GM23338 (cell line): Measurements from ENCODE around the gene ZNF518A. TPM values are rescaled to one million over a fixed set of nuclear protein-coding genes. Genes with fewer than 3 reads are reported as not detected.
"Not testable (repeated sequence)": the region's sequence is repeated elsewhere in the genome, so short reads cannot be mapped to it uniquely, and the experiment has no call there.

Experiments
- ATAC-seq: fragments of 200-7000 bp; cut with Tn5 transposase; 3 replicates; pipeline ENCODE4 v1.9.1; 2020
- DNase-seq: peaks from one replicate; pipeline ENCODE4 v3.0.0-alpha.2; 2015; ENCODE audit warnings: low spot score
- H2AFZ ChIP-seq: fragments of 200-600 bp; sonication (generic); 2 replicates; pipeline ENCODE4 v1.8.0; 2016; ENCODE audit warnings: antibody characterized with exemption, mild to moderate bottlenecking, moderate library complexity
- H3F3A ChIP-seq: fragments of 200-600 bp; sonication (generic); replicated peaks from 2 replicates; pipeline ENCODE4 v1.8.0; 2017; ENCODE audit warnings: antibody characterized with exemption, mixed run types, low read depth
- H3K27ac ChIP-seq: fragments of 200-600 bp; sonication (generic); 2 replicates; pipeline ENCODE4 v1.6.1; 2016; ENCODE audit warnings: low read depth
- H3K27me3 ChIP-seq: fragments of 200-600 bp; sonication (generic); 2 replicates; pipeline ENCODE4 v1.8.0; 2016; ENCODE audit warnings: mild to moderate bottlenecking, mixed run types, moderate library complexity; ENCODE audit not compliant: insufficient read depth
- H3K36me3 ChIP-seq: fragments of 200-600 bp; sonication (generic); 2 replicates; pipeline ENCODE4 v1.8.0; 2016; ENCODE audit warnings: mild to moderate bottlenecking; ENCODE audit not compliant: insufficient read depth
- H3K4me1 ChIP-seq: fragments of 200-600 bp; sonication (generic); 2 replicates; pipeline ENCODE4 v1.8.0; 2016; ENCODE audit warnings: mild to moderate bottlenecking, moderate library complexity; ENCODE audit not compliant: insufficient read depth
- H3K4me2 ChIP-seq: fragments of 200-600 bp; sonication (generic); 2 replicates; pipeline ENCODE4 v1.7.1; 2017; ENCODE audit warnings: mixed run types
- H3K4me3 ChIP-seq: fragments of 200-600 bp; sonication (generic); 2 replicates; pipeline ENCODE4 v1.6.1; 2016; ENCODE audit warnings: mixed run types
- H3K79me2 ChIP-seq: fragments of 200-600 bp; sonication (generic); replicated peaks from 2 replicates; pipeline ENCODE4 v1.8.0; 2017; ENCODE audit warnings: mild to moderate bottlenecking; ENCODE audit not compliant: insufficient read depth
- H3K9me2 ChIP-seq: fragments of 200-600 bp; sonication (generic); 2 replicates; pipeline ENCODE4 v1.8.0; 2017; ENCODE audit not compliant: insufficient read depth
- H4K20me1 ChIP-seq: fragments of 200-600 bp; sonication (generic); replicated peaks from 2 replicates; pipeline ENCODE4 v1.8.0; 2017; ENCODE audit warnings: mild to moderate bottlenecking; ENCODE audit not compliant: insufficient read depth
- H3K27ac Mint-ChIP-seq: 2 replicates; pipeline ENCODE4 v1.8.0; 2020; ENCODE audit warnings: inconsistent platforms, mild to moderate bottlenecking, moderate library complexity, mixed read lengths
- H3K27me3 Mint-ChIP-seq: 3 replicates; pipeline ENCODE4 v1.8.0; 2022; ENCODE audit warnings: low read depth, mild to moderate bottlenecking, moderate library complexity, mixed read lengths, inconsistent platforms; ENCODE audit not compliant: insufficient read depth, poor library complexity
- H3K36me3 Mint-ChIP-seq: 3 replicates; pipeline ENCODE4 v1.8.0; 2021; ENCODE audit warnings: low read depth, mild to moderate bottlenecking, inconsistent platforms, moderate library complexity, mixed read lengths
- H3K4me1 Mint-ChIP-seq: 3 replicates; pipeline ENCODE4 v1.8.0; 2020; ENCODE audit warnings: mild to moderate bottlenecking, inconsistent platforms, mixed read lengths
- H3K4me3 Mint-ChIP-seq: 3 replicates; pipeline ENCODE4 v1.8.0; 2021; ENCODE audit warnings: moderate library complexity, mild to moderate bottlenecking, inconsistent platforms, mixed read lengths
- H3K9me3 Mint-ChIP-seq: 3 replicates; pipeline ENCODE4 v1.8.0; 2020; ENCODE audit warnings: moderate library complexity, mild to moderate bottlenecking, inconsistent platforms, mixed read lengths
- EZH2 ChIP-seq: fragments of 200-600 bp; sonication (generic); IDR thresholded peaks from one replicate; pipeline ENCODE4 v1.8.0; 2017; ENCODE audit warnings: antibody characterized with exemption, mild to moderate bottlenecking, low read depth; ENCODE audit not compliant: unreplicated experiment
- JUNB ChIP-seq: IDR thresholded peaks from one replicate; pipeline ENCODE4 v1.6.1; 2016; ENCODE audit warnings: antibody characterized with exemption; ENCODE audit not compliant: unreplicated experiment
- NANOG ChIP-seq: IDR thresholded peaks from 2 replicates; pipeline ENCODE4 v1.6.1; 2016; ENCODE audit warnings: antibody characterized with exemption, borderline replicate concordance
- ZNF114 ChIP-seq: fragments of 250-450 bp; sonication (Bioruptor Pico); IDR thresholded peaks from 2 replicates; pipeline ENCODE4 v1.5.0; 2020; ENCODE audit warnings: mild to moderate bottlenecking, moderate library complexity
- ZNF331 ChIP-seq: fragments of 250-450 bp; sonication (Bioruptor Pico); IDR thresholded peaks from 2 replicates; pipeline ENCODE4 v1.5.0; 2020; ENCODE audit warnings: low read depth, mild to moderate bottlenecking, moderate library complexity
- polyA plus RNA-seq: library from polyadenylated mRNA; unstranded; fragments of >200 nt; fragmentation: Nextera tagmentation; extraction: Ambion mirVana; gene quantifications from 2 replicates; pipeline ENCODE4 v1.2.1, GENCODE V29; 2016
- total RNA-seq: library from RNA; depleted of rRNA; stranded (reverse); fragments of >200 nt; shearing (Covaris generic); gene quantifications from 2 replicates; pipeline ENCODE4 v1.2.3, GENCODE V29; 2014
- TF ChIP-seq, protein P1 (sequence below), 2 experiments: fragments of 200-600 bp in 1 of 2; sonication (generic) in 1 of 2; conservative IDR thresholded peaks; 2 replicates each; pipeline versions ENCODE4 v1.5.1 to v1.6.1; 2016 to 2017; ENCODE audit warnings: antibody characterized with exemption in 2 of 2, low read depth in 2 of 2, mild to moderate bottlenecking in 2 of 2, moderate library complexity in 1 of 2
- TF ChIP-seq, protein P2 (sequence below): fragments of 250-450 bp; sonication (Bioruptor Pico); IDR thresholded peaks from 2 replicates; pipeline ENCODE4 v1.5.0; 2020; ENCODE audit warnings: mild to moderate bottlenecking, moderate library complexity

Gene ZNF518A
- total and polyA plus RNA-seq, 2 experiments from 2014 or later: 44.6 to 52.1 TPM

DNA sequence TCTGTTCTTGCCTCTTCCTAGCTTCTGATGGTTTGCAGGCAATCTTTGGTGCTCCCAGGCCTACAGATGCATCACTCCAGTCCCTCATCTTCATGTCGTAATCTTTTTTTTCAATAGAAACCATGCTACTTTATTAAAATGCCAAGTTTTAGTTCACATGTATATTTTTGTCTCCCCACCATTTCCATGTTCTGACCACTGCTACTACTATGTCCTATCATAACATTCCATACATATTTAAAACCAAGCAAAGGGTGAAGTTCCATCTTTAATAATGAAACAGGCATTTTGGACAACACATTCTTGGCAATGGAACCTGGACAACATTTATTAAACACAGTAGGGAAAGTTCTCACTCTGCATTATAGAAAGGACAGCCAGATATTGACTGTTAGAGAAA, 58.8 kb downstream of the ZNF518A start (continued):
- TF ChIP-seq, protein P1, sequence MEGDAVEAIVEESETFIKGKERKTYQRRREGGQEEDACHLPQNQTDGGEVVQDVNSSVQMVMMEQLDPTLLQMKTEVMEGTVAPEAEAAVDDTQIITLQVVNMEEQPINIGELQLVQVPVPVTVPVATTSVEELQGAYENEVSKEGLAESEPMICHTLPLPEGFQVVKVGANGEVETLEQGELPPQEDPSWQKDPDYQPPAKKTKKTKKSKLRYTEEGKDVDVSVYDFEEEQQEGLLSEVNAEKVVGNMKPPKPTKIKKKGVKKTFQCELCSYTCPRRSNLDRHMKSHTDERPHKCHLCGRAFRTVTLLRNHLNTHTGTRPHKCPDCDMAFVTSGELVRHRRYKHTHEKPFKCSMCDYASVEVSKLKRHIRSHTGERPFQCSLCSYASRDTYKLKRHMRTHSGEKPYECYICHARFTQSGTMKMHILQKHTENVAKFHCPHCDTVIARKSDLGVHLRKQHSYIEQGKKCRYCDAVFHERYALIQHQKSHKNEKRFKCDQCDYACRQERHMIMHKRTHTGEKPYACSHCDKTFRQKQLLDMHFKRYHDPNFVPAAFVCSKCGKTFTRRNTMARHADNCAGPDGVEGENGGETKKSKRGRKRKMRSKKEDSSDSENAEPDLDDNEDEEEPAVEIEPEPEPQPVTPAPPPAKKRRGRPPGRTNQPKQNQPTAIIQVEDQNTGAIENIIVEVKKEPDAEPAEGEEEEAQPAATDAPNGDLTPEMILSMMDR (conservative IDR thresholded peaks at IDR 0.05; ENCODE audit: low read depth in 2 of 2): no peak
- TF ChIP-seq, protein P2, sequence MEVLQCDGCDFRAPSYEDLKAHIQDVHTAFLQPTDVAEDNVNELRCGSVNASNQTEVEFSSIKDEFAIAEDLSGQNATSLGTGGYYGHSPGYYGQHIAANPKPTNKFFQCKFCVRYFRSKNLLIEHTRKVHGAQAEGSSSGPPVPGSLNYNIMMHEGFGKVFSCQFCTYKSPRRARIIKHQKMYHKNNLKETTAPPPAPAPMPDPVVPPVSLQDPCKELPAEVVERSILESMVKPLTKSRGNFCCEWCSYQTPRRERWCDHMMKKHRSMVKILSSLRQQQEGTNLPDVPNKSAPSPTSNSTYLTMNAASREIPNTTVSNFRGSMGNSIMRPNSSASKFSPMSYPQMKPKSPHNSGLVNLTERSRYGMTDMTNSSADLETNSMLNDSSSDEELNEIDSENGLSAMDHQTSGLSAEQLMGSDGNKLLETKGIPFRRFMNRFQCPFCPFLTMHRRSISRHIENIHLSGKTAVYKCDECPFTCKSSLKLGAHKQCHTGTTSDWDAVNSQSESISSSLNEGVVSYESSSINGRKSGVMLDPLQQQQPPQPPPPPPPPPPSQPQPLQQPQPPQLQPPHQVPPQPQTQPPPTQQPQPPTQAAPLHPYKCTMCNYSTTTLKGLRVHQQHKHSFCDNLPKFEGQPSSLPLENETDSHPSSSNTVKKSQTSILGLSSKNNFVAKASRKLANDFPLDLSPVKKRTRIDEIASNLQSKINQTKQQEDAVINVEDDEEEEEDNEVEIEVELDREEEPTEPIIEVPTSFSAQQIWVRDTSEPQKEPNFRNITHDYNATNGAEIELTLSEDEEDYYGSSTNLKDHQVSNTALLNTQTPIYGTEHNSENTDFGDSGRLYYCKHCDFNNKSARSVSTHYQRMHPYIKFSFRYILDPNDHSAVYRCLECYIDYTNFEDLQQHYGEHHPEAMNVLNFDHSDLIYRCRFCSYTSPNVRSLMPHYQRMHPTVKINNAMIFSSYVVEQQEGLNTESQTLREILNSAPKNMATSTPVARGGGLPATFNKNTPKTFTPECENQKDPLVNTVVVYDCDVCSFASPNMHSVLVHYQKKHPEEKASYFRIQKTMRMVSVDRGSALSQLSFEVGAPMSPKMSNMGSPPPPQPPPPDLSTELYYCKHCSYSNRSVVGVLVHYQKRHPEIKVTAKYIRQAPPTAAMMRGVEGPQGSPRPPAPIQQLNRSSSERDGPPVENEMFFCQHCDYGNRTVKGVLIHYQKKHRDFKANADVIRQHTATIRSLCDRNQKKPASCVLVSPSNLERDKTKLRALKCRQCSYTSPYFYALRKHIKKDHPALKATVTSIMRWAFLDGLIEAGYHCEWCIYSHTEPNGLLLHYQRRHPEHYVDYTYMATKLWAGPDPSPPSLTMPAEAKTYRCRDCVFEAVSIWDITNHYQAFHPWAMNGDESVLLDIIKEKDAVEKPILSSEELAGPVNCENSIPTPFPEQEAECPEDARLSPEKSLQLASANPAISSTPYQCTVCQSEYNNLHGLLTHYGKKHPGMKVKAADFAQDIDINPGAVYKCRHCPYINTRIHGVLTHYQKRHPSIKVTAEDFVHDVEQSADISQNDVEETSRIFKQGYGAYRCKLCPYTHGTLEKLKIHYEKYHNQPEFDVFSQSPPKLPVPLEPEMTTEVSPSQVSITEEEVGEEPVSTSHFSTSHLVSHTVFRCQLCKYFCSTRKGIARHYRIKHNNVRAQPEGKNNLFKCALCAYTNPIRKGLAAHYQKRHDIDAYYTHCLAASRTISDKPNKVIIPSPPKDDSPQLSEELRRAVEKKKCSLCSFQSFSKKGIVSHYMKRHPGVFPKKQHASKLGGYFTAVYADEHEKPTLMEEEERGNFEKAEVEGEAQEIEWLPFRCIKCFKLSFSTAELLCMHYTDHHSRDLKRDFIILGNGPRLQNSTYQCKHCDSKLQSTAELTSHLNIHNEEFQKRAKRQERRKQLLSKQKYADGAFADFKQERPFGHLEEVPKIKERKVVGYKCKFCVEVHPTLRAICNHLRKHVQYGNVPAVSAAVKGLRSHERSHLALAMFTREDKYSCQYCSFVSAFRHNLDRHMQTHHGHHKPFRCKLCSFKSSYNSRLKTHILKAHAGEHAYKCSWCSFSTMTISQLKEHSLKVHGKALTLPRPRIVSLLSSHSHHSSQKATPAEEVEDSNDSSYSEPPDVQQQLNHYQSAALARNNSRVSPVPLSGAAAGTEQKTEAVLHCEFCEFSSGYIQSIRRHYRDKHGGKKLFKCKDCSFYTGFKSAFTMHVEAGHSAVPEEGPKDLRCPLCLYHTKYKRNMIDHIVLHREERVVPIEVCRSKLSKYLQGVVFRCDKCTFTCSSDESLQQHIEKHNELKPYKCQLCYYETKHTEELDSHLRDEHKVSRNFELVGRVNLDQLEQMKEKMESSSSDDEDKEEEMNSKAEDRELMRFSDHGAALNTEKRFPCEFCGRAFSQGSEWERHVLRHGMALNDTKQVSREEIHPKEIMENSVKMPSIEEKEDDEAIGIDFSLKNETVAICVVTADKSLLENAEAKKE (CRISPR knock-in tag): no peak
- TF ChIP-seq ZNF331 (CRISPR knock-in tag) (no peak), JUNB (no peak), ZNF114 (no peak), NANOG (no peak), EZH2 (no peak)

DNA sequence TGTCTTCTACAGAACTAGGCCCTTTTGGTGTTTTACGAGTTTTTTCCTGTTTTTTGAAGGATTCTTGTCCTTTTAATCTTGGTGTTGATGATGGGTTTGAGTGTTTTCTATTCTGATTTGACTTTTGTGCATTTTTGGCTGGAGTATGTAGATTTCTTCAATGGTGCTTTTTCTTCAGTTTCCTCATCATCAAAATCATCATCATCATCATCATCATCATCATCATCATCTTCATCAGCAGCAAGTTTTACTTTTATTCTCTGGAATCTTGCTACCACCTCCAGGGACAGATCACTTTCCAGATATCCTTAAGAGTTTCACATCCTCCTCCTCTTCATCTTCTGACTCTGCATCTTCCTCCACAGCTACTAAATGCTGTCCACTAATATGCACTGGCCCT, 59.4 kb downstream of the ZNF518A start:
- H3K27me3 Mint-ChIP-seq, H3K4me3 Mint-ChIP-seq, H3K4me1 ChIP-seq, DNase-seq, H3K27me3 ChIP-seq, H2AFZ ChIP-seq, H3K4me3 ChIP-seq, H3K27ac ChIP-seq, H3K36me3 Mint-ChIP-seq, H4K20me1 ChIP-seq, H3K9me2 ChIP-seq, H3K27ac Mint-ChIP-seq, H3K4me1 Mint-ChIP-seq, H3F3A ChIP-seq, H3K79me2 ChIP-seq, H3K36me3 ChIP-seq, ATAC-seq, H3K4me2 ChIP-seq: not testable (repeated sequence)
- H3K9me3 Mint-ChIP-seq: peaks cover 25% of the 10 kb centered on the region
